NCI-H1436 treated with DMSO at 0.1 percent for 48 hours (cell line): Measurements from ENCODE around the gene PKP4.

Source experiments
- DNase-seq: peaks from one replicate; lab custom pipeline; 2025; lab: John Stamatoyannopoulos, UW

The PKP4 gene

GRCh38 chr2:158499383-158499782, 42.6 kb downstream of the PKP4 start:
- DNase-seq = no peak

DNA sequence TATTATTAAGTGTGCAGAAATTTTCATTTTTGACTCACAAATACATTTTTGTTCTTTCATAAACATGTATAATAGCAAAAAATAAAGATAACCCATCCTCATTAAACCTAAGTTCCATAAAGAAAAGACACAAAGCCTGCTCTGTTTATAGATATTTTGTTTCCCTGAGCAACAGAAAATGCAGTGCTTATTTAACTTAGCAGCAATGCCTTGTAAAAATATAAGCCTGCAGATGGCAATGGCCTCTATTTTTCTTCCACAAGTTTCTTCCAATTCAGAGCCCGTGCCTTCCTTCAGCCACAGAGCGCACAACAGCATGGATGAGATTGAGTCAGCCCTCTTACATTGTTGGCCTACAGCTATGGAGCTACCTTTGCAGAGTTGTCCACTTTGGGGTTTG, 43.6 kb downstream of the PKP4 start:
- no peak for DNase-seq

DNA sequence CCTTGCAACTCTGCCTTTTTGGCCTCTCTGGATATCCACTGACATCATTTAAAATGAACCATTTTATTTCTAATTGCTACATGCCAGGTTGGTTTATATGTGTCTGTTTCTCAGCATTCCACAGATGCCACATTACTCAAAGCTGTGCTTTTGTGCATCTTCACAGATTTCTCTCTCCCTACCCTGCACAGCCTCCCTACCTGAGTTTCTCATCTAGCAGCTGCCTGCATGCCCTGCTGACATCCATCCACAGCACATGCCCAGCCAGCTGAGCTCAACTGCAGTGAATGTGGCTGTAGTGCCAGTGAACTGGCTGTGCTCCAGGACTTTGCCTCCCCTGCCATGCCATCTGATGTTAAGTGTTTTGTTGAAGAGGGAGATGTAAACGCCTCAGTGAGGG, 44.5 kb downstream of the PKP4 start:
- DNase-seq = no peak

DNA sequence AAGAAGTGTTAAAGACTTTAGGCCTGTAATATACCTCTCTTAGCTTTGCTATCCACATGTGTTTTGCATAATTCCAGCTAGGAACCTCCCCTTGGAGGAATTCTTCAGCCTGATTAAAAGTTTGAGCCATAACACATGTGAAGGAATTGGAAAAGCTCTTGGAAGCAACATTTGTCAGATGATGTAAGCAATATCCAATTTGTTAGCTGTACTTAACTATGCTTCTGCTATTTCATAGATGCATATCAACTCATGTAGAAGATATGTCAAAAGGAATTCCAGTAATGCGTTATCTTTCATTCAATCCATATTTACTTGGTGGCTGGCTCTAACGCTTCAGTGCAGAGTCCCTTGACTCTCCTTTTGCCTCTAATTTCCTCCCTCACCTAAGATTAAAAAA, 46.2 kb downstream of the PKP4 start:
- no peak for DNase-seq

DNA sequence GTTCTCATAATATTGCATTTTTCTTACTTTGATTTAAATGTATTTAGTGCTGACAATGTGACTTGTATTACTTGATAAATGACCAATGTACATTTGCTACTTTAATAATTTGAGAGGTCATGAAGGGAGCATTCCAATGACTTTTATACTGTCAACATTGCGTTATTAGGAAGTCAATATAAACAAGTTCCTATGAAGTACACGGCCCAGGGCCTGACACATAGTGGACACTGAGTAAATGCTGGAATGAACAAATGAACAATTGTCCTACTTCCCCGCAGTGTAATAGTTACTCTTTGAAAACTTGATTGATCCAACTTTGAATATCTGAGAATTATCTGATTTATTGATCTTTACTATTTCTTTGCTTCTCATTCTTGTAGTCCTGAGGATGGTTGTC, 47.3 kb downstream of the PKP4 start:
- no peak for DNase-seq

GRCh38 chr2:158505448-158505934, 48.7 kb downstream of the PKP4 start:
- no peak for DNase-seq

DNA sequence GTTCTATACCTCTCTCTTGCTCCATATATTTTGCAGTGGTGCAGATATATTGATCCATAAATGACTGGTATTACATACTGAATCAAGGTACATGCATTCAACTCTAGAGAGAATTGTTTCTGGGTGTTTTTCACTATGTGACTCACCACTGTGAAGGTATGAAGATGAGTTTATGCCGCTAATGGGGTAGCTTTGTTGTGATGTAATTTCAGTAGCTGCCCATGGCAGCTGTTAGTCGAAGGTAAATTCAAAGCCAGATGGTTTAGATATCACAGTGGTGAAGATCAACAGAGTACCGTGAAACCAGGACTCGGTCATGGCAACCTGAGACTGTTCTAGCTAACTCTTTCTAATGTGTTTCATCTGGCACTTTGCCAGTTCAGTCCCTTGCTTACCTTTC, 50.4 kb downstream of the PKP4 start:
- DNase-seq = no peak

GRCh38 chr2:158507679-158508078, 50.9 kb downstream of the PKP4 start:
- DNase-seq = no peak

DNA sequence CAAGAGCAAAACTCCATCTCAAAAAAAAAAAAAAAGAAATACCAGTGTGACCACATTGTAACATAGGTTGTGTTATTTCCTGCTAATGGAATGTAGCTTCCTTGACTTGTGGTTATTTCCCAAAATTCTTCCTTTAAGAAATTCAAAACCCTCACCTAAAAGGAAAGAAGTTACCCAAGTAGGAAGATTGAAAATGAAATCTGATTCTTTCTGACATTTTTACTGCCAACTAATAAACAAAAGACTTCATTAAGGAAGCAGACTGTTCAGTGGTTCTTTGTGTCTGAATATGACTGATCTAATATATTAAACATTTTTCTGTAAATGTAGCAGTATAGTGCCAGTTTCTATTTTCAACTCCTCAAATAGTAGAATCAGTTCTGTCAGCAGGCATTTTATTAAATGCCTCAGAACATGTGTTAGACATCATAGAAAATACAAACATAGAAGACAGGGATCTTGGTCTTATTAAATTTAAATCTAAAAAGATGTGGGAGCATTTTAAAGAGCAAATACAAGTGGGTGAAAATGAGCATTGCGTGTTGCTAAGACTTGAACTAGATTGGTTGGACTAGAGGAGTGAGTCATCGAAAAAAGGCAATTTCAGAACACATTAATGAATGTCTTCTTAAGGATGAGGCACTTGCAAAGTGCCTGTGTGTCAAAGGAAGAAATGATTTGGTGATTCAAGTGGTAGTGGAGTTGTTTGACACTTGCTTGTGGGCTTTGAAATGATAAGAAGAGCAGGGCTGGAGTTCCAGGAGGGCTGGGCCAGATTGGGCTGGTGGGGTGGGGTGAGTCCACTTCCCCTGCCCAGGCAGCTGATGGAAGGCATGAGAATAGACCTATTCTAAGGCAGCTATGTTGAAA, 53.4 kb downstream of the PKP4 start:
- no peak for DNase-seq

- DNase-seq = no peak
These were observed 54.1 kb downstream of the PKP4 start for GRCh38 chr2:158510887-158511286.

- DNase-seq = no peak
These were observed 55.0 kb downstream of the PKP4 start for GRCh38 chr2:158511706-158512105.

- no peak for DNase-seq
These were observed 55.6 kb downstream of the PKP4 start for GRCh38 chr2:158512323-158512722.

GRCh38 chr2:158513841-158514240, 57.1 kb downstream of the PKP4 start:
- no peak for DNase-seq

DNA sequence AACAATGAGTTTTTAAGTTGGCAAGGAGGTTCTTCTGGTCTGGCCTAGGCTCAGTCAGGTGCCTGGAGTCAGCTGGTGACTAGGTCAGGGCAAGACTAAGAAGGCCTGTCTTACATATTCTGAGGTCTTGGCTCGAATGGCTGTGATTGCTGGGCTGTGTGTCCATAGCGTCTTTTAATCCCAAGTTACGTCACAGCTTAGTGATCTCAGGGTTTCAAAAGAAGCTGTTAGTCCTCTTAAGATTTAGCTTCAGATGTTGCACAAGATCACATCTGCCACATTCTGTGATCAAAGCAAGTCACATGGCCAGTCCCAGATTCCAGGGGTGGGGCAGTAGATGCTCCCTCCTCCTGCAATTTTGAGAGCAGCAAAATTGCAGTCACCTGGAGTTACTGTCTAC, 61.3 kb downstream of the PKP4 start:
- DNase-seq = no peak

GRCh38 chr2:158519481-158519880, 62.7 kb downstream of the PKP4 start:
- no peak for DNase-seq

GRCh38 chr2:158529379-158530259, 72.9 kb downstream of the PKP4 start:
- no peak for DNase-seq

GRCh38 chr2:158530829-158531228, 74.1 kb downstream of the PKP4 start:
- no peak for DNase-seq

DNA sequence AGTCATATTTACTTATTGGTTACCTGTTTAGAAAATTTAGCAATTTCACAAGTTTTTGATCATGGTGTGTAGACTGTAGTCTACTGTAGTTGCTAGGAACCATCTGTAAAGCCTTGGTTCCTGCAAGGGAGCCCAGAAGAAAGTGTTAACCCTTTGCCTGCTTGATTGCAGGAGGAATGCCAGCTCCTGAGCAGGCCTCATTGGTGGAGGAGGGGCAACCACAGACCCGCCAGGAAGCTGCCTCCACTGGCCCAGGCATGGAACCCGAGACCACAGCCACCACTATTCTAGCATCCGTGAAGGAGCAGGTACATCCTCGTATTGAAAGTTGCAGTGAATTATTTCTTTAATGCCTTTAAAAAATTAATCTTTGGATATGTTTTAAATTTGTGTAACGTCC, 76.3 kb downstream of the PKP4 start:
- DNase-seq = no peak

DNA sequence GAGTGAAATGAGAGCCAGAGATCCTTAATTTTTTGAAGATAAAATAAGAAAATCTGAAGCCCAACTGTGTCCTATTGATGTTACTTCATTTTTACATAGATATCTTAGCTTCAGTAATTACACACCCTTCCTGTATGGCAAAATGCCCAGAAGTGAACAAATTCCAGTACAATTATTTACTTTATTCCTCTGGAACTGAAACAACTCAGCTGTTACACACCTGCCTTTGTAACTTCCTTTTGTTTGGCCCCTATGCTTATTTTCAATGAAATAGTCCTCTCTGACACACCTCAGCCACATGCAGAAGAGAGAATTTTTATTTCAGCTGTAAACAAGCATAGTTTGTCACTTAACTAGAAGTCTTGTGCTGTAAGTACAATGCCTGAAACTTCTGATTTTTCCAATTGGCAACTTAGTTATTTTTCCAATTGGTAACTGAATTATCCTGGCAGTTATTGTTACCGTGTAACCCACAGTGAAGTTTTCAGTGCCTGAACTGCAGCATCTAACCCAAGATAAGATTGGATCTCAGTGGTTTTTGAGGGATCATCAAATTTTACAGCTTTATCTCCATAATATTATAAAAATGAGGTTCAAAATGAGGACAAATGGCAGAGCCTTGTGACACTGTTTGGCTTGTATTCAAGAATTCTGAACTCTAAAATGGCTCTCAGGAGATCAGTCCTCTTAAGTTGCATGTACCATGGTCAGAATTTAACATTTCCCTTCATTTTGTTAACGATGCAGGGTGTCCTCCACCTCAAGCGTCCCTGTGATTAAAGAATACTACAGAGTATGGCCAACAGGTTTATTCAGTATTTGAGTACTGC, 82.6 kb downstream of the PKP4 start:
- DNase-seq = no peak

GRCh38 chr2:158542577-158542976, 85.8 kb downstream of the PKP4 start:
- DNase-seq = no peak

GRCh38 chr2:158543957-158544356, 87.2 kb downstream of the PKP4 start:
- DNase-seq = no peak

DNA sequence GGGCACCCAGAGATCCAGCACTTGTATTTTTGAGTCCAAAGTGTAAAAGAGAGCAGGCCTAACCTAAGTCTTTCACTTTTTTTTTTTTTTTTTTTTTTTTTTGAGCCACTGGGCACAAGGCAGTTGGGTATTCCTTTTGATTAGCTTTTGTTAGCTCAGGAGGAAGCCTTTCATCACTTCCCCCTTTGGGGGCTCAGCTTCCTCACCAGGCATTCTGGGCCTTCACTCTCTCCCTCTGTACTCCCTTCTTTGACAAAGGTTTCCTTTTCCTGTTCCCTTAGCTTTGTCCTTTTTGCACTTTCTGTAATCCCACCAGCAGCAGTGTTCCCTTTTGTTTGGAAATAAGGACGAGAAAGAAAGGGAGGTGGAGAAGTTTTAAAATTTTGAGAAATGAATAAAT, 88.2 kb downstream of the PKP4 start:
- no peak for DNase-seq
